COLO668 (cell line): Measurements from ENCODE around the gene POLR3A.
"Not testable (repeated sequence)": the region's sequence is repeated elsewhere in the genome, so short reads cannot be mapped to it uniquely, and the experiment has no call there.

Source experiments
- DNase-seq: peaks from one replicate; lab custom pipeline; 2025; ENCODE audit not compliant: unreplicated experiment; lab: John Stamatoyannopoulos, UW

POLR3A gene

DNA sequence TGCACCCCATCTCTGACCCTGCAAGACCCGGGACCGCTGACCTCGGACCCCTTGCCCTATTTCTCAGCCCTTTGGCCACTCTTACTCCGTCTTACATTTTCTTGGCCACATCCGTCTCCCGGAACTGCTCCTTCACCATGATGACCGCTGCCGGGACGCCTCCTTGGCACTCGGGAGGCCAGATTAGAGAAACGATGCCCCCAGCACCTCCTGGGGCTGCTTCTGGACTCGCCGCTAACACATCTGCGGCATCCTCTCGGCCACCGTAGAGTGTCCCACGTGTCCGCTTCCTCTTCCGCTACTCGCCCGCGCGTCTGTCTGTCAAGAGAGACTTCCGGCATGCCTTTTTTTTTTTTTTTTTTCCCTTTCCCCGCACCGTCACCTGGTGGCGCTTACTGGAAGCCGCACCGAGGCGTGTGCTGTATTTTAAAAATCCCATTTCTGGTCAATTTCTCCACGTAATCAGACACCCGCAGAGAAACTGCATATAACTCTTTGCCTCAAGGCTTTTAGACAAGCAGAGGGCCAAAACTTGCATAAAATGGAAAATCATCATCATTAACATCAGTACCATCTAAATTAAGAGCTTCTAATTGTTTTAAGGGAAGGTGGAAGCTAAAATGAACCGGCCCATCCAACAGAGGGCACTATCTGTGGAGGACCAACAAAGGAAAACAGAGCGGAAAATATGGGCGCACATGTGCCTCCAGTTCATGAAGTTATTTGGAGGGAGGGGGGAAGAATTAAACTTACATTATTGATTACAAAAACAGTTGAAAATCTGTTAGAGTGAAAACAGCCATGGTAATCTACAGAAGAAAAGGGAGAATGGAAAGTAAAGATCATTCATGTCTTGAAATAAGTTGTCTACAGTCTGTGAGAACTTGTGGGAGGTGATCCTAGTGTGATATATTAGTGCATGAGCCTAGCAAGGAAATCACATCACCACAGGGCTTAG is at the start of gene POLR3A:
POLR3A (minus strand) TSS at position 247 of the 958 bp plus-strand sequence; CDS start at position 139, 108 bp downstream.
- DNase-seq: peak; percentile 92

DNA sequence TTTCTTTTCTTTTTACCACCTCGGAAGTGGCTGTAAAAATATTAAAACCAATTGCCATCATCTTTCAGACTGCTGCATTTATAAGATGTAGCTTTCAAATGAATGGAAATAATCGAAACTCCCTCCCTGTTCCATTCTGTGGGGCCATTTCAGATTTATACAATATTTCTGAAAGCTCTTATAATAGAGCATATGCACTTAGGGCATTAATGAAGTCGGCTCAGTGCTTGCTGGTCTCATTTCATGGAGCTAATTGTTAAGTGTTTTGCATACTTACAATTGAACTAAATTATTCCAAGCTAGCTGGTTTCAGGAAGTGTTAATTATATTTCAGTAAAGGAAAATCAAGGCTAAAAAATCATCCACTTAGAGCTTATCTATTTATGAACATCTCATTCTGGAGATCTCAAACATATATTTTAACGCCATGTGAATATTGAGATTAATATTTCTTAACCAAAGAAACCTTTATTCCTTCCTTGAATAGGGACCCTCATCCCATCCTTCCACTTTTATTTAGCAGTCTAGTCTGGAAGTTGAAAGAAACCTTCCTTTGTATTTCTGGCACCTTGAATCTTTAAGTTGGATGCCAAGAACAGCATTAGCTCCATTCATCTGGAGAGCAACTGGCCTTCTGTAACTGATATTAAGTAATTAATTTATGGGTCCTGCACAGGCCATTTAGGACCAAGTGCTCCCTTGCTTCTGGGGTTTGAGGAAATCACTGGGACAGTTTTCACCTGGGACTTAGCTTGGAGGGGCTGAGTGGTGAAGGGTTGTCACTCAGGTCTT is 49.4 kb upstream of the POLR3A start:
- DNase-seq: no peak

DNA sequence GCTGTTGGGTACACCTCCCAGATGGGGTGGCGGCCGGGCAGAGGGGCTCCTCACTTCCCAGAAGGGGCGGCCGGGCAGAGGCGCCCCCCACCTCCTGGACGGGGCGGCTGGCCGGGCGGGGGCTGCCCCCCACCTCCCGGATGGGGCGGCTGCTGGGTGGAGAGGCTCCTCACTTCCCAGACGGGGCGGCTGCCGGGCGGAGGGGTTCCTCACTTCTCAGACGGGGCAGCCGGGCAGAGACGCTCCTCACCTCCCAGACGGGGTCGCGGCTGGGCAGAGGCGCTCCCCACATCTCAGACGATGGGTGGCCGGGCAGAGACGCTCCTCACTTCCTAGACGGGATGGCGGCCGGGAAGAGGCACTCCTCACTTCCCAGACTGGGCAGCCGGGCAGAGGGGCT is 46.5 kb upstream of the POLR3A start:
- not testable (repeated sequence) for DNase-seq

DNA sequence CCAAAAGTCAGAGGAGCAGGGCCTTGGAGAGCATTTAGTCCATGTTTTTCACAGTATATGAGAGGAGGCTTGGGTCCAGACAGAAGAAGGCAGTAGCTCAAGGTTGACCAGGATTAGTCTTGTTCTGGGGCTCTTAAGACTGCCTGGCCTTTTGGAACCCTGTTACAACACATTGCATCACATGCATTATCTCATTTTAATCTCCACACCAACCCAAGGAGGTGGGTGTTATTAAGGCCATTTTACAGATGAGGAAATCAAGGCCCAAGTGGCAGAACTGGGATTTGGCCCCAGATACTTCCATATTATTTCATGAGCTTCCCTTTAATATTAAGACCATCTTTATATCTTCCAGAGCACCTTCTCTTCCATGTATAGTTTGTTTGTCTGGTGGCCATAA is 43.2 kb upstream of the POLR3A start:
- DNase-seq: no peak

DNA sequence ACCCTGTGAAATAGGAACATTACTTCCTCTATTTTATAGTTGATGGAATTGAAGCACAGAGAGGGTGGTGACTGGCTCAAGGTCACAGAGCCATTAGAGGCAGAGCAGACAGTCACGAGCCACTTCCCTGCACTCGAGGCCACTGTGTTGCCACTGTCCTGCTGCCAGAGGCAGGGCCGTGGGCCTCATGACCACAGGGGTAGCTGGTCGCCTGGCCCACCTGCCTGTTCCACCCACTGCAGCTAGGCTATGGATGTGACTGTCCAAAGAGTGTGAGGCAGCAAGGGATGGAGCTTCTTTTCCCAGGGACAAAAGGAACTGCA is 42.5 kb upstream of the POLR3A start:
- DNase-seq: no peak

DNA sequence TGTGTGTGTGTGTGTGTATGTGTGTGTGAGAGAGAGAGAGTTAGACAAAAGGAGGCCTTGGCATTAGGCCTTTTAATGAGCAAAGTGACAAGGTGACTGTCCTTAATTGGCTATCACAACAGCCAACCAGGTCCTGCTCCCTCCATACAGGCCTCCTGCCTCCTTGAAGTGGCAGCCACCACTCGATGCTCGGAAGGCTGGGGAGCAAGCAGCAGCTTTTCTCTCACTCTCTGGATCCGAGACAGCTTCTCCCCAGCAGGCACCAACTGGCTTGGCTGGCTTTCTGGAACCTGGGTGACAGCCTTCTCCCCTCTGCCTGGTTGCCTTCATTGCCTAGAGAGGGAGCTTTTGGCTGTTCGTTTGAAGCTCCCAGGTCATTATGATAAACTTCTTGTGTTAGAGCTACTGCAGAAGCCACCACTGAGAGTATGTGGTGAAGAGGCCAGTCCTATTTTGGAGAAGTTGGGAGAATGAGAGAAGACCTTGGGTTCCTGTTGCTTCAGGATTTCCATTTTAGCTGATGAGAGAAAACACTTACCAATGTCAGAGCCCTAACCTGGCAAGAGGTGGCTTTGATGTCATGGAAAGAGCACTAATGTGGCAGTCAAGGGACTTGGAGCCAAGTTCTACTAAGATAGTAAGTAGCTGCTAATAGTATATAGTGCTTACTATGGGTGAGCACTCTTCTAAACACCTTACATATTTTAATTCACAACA is 42.0 kb upstream of the POLR3A start:
- no peak for DNase-seq

DNA sequence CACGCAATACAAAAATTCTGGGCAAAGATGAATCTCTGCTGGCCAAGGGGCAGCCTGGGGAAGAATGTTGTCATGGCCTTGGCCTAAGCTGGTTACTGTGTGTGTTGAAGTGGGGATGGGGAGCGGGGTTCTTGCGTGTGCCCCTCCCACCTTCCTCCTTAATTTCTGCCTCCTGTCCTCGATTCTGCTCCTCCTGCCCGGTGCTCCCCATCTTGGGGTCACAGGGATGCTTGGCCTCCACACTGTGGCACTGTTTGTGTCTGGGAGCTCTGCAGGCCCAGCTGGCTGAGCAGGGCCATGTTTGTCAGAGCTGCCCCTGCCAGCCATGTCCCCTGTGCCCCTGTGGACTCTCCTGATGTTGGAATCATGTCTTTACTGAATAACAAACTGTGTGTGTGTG is 41.4 kb upstream of the POLR3A start:
- DNase-seq: no peak

DNA sequence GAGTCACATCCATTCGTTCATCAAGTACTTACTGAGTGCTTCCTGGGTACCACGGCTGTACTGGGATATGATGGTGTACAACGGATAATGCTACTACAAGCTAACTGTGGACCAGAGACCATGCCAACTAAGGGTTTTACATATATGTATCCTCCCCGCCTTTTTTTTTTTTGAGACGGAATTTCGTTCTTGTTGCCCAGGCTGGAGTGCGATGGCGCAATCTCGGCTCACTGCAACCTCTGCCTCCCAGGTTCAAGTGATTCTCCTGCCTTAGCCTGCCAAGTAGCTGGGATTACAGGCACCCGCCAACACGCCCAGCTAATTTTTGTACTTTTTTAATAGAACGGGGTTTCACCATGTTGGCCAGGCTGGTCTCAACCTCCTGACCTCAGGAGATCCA is 40.7 kb upstream of the POLR3A start:
- not testable (repeated sequence) for DNase-seq

DNA sequence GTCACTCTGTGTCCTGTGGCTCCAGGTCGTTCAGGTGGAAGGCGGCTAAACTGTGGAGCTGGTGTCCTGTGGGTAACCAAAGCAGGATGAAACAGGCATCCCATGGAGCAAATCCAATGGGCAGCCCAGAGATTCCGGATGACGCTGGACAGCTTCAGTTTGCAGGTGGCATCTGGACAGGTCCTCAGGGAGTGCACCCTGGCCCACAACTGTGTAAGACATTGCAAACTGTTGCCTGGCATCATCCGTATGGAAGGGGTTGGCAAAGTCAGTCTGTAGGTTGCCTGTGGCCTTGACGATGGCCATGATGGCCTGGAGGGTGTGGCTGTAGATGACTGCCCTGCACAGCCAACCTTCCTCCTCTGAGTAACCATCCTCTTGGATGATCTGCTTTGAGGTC is 39.8 kb upstream of the POLR3A start:
- no peak for DNase-seq

DNA sequence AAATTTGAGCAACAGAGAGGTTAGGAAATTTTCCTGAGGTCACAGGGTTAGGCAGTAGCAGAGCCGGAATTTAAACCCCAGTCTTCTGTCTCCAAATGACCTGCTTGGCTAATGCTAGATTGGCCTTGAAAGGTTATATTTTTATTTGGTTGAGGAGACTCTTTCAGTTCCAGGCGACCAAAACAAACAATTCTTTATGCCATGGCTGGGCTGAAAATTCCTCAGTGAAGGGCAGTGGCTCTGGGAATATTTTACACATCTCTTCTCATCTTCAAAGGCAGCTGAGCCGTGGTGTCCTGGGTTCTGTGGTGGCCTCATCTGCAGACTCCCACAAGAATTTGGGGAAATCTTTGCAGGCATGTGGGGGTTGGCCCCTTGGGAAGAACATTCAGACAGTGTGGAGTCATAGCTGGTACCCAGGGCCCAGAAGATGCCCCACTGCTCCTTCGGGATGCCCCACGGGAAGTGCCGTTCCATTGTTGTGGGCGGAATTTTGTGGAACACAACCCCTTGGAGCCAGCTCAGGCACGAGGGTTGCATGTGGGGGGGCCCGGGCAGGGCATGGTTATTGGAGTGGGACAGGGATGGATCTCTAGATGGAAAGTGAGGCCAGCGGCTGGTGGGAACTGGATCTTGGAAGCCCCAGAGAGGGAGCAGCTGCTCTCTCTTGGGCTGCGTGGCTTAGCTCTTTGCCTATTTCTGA is 37.6 kb upstream of the POLR3A start:
- DNase-seq: no peak

DNA sequence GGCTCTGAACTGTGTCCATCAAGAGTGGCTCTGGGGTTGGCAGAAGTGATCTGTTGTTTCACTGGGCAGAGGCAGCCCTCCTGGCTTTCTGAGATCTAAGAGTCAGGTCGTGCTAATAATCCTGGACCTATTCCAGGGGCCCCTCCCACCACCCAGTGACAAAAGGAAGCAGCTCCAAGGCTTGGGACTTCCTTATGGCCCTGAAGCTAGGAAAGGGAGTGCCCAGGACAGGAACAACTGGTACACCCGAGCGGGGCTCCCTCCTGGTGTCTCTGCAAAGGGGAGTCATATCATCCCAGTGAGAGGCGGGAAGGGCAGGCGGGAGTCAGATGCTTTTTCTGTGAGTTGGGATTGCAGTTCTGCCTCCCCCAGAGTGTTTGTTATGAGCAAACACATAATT is 36.7 kb upstream of the POLR3A start:
- no peak for DNase-seq

DNA sequence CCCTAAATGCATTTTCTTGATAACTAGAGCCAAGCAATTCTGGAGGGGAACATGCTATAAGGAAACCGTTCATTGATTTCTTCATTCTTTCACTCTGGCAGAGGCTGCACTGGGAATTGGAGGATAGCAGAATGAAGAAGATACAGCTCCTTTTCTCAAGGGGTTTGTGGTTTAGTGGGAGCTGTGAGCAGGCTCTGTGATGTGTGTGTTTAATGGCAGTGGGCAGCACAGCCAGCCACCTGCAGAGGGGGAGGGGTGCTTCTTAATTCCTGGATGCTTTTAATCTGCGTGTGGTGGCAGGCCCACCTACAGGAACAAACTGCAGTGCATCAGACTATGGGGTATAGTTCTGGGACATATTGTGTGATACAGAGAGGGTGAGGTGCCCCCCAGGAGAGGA is 36.3 kb upstream of the POLR3A start:
- no peak for DNase-seq

DNA sequence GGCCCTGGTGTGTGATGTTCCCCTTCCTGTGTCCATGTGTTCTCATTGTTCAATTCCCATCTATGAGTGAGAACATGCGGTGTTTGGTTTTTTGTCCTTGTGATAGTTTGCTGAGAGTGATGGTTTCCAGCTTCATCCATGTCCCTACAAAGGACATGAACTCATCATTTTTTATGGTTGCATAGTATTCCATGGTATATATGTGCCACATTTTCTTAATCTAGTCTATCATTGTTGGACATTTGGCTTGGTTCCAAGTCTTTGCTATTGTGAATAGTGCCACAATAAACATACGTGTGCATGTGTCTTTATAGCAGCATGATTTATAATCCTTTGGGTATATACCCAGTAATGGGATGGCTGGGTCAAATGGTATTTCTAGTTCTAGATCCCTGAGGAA is 35.6 kb upstream of the POLR3A start:
- not testable (repeated sequence) for DNase-seq

DNA sequence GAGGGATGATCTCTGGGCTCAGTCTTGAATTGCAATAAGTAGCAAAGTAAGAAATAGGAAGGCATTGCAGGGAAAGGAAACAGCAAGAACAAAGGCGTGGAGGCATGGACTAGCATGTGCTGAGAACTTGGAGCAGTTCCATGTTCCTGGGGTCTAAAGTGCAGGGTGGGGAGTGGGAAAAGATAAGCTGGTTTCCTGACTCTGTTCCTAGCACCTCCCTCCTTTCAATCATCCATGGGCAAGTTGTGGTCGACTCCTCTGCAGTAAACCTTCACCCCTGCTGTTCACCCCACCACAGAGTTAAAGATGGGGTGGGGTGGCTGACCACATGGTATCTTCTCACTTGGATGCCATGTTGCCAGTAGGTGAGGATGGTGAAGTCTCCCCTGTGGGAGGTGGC is 33.9 kb upstream of the POLR3A start:
- DNase-seq: no peak

DNA sequence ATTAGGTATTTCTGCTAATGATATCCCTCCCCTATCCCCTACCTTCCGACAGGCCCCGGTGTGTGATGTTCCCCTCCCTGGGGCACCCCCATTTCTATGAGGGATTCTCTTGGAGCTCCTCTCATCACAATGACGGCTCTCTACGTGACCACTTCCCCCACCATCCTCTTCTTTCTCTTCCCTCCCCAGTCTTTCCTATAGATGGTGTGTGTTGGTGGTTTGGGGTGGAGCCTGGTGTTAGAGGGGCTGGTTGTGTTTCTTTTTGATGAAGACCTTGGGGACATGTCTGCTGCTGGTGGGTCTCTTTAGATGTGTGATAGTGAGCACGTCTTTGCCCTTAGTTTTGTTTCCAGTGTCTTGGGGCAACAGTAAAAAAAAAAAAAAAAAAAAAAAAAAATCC is 33.0 kb upstream of the POLR3A start:
- DNase-seq: no peak

DNA sequence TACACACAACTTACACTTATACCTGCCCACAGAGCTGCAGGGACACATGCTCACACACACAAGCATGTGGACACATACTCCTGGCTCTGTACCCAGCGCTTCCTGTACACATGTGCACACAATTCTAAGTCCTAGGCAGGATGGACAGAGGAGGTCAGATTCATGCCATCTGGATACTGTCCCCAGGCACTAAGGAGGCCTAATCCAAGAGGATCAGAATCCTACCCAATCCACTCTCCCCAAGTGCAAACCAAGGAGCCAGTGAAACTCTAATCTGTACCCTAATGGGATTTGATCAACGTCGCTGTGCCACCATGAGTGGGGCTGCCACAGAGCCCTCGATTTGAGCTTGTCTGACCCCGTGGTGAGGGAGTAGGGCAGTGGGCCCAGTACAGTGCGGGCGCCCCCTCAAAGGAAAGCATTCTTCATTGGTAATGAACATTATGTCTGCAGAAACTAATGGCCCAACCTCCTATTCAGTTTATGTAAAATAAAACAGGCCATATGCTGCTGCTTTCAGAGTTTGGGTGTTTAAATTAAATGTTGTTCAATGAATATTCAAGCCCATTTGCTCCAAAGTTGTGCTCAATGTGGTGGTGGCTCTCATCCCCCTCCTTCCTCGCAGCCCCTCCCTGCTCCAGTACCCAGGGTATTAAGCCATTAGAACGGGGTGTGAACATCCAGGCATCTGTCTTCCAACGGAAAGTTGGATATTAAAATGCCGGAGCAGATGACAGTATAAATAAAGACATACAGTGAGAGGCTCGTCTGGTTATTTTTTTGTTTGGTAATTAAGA is 30.8 kb upstream of the POLR3A start:
- DNase-seq: no peak

DNA sequence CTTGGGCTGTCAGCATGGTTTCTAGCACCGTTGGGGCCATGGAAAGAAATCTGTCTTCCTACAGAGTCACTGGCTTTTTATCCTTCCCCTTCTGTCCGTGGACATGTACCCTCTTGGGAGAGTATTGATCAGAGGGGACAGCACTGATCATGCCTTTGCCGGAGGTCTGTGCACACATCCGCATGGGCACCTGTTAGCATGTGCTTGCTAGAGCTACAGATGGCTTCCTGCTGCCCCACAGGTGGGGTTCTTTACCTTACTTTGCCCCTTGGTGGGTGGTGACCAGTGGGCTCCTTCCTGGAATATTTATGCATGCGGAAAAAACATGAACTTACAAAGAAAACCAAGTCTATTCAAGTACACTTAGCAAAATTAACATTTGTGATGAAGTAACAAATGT is 29.2 kb upstream of the POLR3A start:
- DNase-seq: no peak

DNA sequence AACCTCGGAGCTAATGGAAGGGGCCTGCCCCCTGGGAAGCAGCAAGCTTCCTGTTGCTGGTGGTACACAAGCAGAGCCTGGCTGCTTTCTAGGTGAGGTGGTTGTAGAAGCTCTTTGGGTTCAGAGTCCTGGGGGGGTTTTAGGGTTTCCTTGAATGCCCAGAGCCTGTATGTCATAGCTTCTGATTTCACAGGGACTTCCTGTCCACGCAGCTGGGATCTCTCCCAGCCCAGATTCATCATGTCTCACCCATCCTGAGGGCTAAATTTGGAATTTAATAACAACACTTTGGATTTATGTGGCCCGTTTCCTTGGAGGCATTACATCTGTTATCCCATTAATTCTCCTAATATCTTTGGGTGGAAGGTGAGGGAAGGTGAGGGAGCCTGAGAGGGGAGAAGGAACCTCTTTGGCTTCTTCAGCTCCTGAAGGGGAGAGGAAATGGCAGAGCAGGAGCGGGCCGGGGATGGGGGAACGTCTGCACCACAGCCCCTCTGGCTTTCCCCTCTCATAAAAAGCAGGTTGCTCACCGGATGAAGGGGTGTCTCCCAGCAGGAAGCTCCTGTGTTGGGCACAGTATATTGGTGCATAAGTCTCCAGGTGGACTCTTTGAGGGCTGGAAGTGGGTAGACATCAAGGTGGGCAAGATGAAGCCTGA is 24.0 kb upstream of the POLR3A start:
- no peak for DNase-seq

DNA sequence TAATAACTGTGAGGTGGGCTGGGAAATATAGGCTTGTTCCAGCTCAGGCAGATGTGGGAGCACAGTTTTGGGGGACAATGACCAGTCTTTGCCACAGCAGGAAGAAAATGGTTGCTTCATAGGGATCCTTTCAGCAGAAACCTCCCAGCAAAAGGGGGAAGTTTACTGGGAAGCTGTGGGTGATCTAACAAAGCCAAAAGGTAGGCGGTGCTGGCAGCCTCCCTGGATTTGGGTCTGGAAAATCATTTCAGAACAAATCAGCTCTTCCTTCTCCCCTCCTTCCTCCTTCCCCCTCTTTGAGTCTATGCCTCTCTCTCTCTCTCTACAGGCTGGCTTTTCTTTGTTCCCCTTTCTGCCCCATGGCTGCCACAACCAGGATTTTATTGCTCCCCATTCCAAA is 20.5 kb upstream of the POLR3A start:
- DNase-seq: no peak
